HAP-1 (cell line): Measurements from ENCODE around the gene DPEP2.

ENCODE experiments used
- DNase-seq, 2 experiments: peaks; one replicate each; pipeline ENCODE4 v3.0.0-alpha.2; 2016 to 2020; ENCODE audit warnings: low spot score in 2 of 2
- H3K27me3 ChIP-seq: fragments of 250-450 bp; sonication (Bioruptor Pico); 2 replicates; pipeline ENCODE4 v1.5.1; 2020; ENCODE audit warnings: low read depth, mild to moderate bottlenecking, moderate library complexity
- H3K36me3 ChIP-seq: fragments of 250-450 bp; sonication (Bioruptor Pico); replicated peaks from 2 replicates; pipeline ENCODE4 v1.5.1; 2020; ENCODE audit warnings: mild to moderate bottlenecking
- H3K4me1 ChIP-seq: fragments of 250-450 bp; sonication (Bioruptor Pico); 2 replicates; pipeline ENCODE4 v1.5.1; 2020; ENCODE audit warnings: mild to moderate bottlenecking
- H3K4me3 ChIP-seq: fragments of 250-450 bp; sonication (Bioruptor Pico); 2 replicates; pipeline ENCODE4 v1.5.1; 2020; ENCODE audit warnings: mild to moderate bottlenecking, moderate library complexity
- H3K9me3 ChIP-seq: fragments of 250-450 bp; sonication (Bioruptor Pico); 2 replicates; pipeline ENCODE4 v1.5.1; 2020; ENCODE audit warnings: mild to moderate bottlenecking, moderate library complexity
- in situ Hi-C: fragments of 300-500 bp; cut with MboI; formaldehyde crosslinking; loops from 3 replicates; pipeline ENCODE4 v1.14.3; 2020; ENCODE audit warnings: low sequenced_read_pairs, inconsistent platforms, mixed read lengths

DPEP2 gene

GRCh38 chr16:67964477-67965131 is 34.7 kb downstream of the DPEP2 start:
- Histone ChIP-seq H3K4me1 (peaks cover 9% of the 10 kb centered on the region), H3K4me3 (no peak overlapping the region), H3K36me3 (peaks cover 20% of the 10 kb centered on the region), H3K9me3 (no peaks in the 10 kb centered on the region), H3K27me3 (no peaks in the 10 kb centered on the region)
- in situ Hi-C loops, result no loop called here
- DNase-seq, result no peak

GRCh38 chr16:67963662-67964321 is 35.5 kb downstream of the DPEP2 start:
- Histone ChIP-seq H3K9me3 (no peaks in the 10 kb centered on the region), H3K36me3 (peaks cover 22% of the 10 kb centered on the region), H3K27me3 (no peaks in the 10 kb centered on the region), H3K4me3 (no peak overlapping the region), H3K4me1 (peaks cover 9% of the 10 kb centered on the region)
- DNase-seq, result no peak
- in situ Hi-C loops, result no loop called here

GRCh38 chr16:67963292-67963661 is 36.0 kb downstream of the DPEP2 start:
- DNase-seq, result no peak
- Histone ChIP-seq H3K4me3 (no peak overlapping the region), H3K27me3 (no peaks in the 10 kb centered on the region), H3K4me1 (peaks cover 9% of the 10 kb centered on the region), H3K9me3 (no peaks in the 10 kb centered on the region), H3K36me3 (peaks cover 27% of the 10 kb centered on the region)
- in situ Hi-C loops, result no loop called here

GRCh38 chr16:67962135-67962534 is 37.1 kb downstream of the DPEP2 start:
- Histone ChIP-seq H3K4me3 (no peak overlapping the region), H3K36me3 (peaks cover 31% of the 10 kb centered on the region), H3K4me1 (peaks cover 5% of the 10 kb centered on the region), H3K9me3 (no peaks in the 10 kb centered on the region), H3K27me3 (no peaks in the 10 kb centered on the region)
- no peak for DNase-seq
- in situ Hi-C loops, result no loop called here

- H3K4me1 ChIP-seq, result no peaks in the 10 kb centered on the region; the same call in 1 of the 2 replicates
- in situ Hi-C loops, result no loop called here
- peaks cover 31% of the 10 kb centered on the region for H3K36me3 ChIP-seq
- no peaks in the 10 kb centered on the region for H3K27me3 ChIP-seq
- H3K4me3 ChIP-seq, result no peak overlapping the region
- no peaks in the 10 kb centered on the region for H3K9me3 ChIP-seq
- DNase-seq, result no peak
These were observed 37.7 kb downstream of the DPEP2 start for GRCh38 chr16:67961551-67961957.

GRCh38 chr16:67959536-67960329 is 39.6 kb downstream of the DPEP2 start:
- DNase-seq, result no peak
- Histone ChIP-seq H3K4me1 (no peaks in the 10 kb centered on the region), H3K9me3 (no peaks in the 10 kb centered on the region), H3K27me3 (no peaks in the 10 kb centered on the region), H3K36me3 (peaks cover 39% of the 10 kb centered on the region), H3K4me3 (no peak overlapping the region)
- in situ Hi-C loops, result no loop called here

- Histone ChIP-seq H3K27me3 (no peaks in the 10 kb centered on the region), H3K4me3 (no peak overlapping the region), H3K36me3 (peaks cover 48% of the 10 kb centered on the region), H3K4me1 (no peaks in the 10 kb centered on the region), H3K9me3 (no peaks in the 10 kb centered on the region)
- no peak for DNase-seq
- in situ Hi-C loops, result no loop called here
These were observed 41.7 kb downstream of the DPEP2 start for GRCh38 chr16:67957622-67958021.

GRCh38 chr16:67954421-67955196 is 44.7 kb downstream of the DPEP2 start:
- in situ Hi-C loops, result no loop called here
- no peak for DNase-seq
- no peak overlapping the region for H3K4me3 ChIP-seq
- H3K4me1 ChIP-seq, result no peaks in the 10 kb centered on the region
- H3K36me3 ChIP-seq, result peaks cover 45% of the 10 kb centered on the region
- H3K27me3 ChIP-seq, result no peaks in the 10 kb centered on the region
- no peaks in the 10 kb centered on the region for H3K9me3 ChIP-seq

- in situ Hi-C loops, result no loop called here
- Histone ChIP-seq H3K9me3 (no peaks in the 10 kb centered on the region), H3K27me3 (no peaks in the 10 kb centered on the region), H3K4me1 (no peaks in the 10 kb centered on the region), H3K36me3 (peaks cover 46% of the 10 kb centered on the region), H3K4me3 (no peak overlapping the region)
- DNase-seq, result no peak
These were observed 45.5 kb downstream of the DPEP2 start for GRCh38 chr16:67953641-67954375.

- Histone ChIP-seq H3K4me3 (no peak overlapping the region), H3K36me3 (peaks cover 55% of the 10 kb centered on the region), H3K9me3 (no peaks in the 10 kb centered on the region), H3K4me1 (no peaks in the 10 kb centered on the region), H3K27me3 (no peaks in the 10 kb centered on the region)
- in situ Hi-C loops, result no loop called here
- DNase-seq, result no peak
These were observed 47.8 kb downstream of the DPEP2 start for GRCh38 chr16:67951485-67951884.

GRCh38 chr16:67950335-67950843 is 48.9 kb downstream of the DPEP2 start:
- Histone ChIP-seq H3K4me1 (no peaks in the 10 kb centered on the region), H3K9me3 (no peaks in the 10 kb centered on the region), H3K4me3 (no peak overlapping the region), H3K36me3 (peaks cover 60% of the 10 kb centered on the region), H3K27me3 (no peaks in the 10 kb centered on the region)
- DNase-seq, result no peak
- in situ Hi-C loops, result no loop called here

GRCh38 chr16:67949645-67950044 is 49.6 kb downstream of the DPEP2 start:
- Histone ChIP-seq H3K27me3 (no peaks in the 10 kb centered on the region), H3K9me3 (no peaks in the 10 kb centered on the region), H3K4me3 (no peak overlapping the region), H3K4me1 (no peaks in the 10 kb centered on the region), H3K36me3 (peaks cover 62% of the 10 kb centered on the region)
- in situ Hi-C loops, result no loop called here
- DNase-seq, result no peak

GRCh38 chr16:67948015-67948414 is 51.3 kb downstream of the DPEP2 start:
- Histone ChIP-seq H3K9me3 (no peaks in the 10 kb centered on the region), H3K36me3 (peaks cover 58% of the 10 kb centered on the region), H3K27me3 (no peaks in the 10 kb centered on the region), H3K4me3 (no peak overlapping the region), H3K4me1 (no peaks in the 10 kb centered on the region)
- no peak for DNase-seq
- in situ Hi-C loops, result no loop called here
